ENCODE results near the gene CCDC137.

DNA sequence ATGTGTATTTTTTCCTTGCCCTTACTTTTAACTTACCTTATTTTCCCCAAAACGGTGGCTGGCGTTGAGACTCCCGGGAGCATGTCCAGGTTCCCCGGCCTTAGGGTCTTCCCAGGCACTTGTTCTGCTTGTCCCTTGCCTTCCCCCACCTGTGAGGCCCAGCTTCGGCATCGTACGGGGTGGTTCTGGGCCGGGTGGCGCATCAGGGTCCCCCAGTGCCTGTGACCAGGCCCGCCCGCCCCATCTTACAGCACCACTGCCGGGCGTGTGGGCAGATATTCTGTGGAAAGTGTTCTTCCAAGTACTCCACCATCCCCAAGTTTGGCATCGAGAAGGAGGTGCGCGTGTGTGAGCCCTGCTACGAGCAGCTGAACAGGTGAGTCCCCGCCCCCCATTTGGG lies 24.7 kb downstream of the CCDC137 start:
- TF ChIP-seq, protein P1, sequence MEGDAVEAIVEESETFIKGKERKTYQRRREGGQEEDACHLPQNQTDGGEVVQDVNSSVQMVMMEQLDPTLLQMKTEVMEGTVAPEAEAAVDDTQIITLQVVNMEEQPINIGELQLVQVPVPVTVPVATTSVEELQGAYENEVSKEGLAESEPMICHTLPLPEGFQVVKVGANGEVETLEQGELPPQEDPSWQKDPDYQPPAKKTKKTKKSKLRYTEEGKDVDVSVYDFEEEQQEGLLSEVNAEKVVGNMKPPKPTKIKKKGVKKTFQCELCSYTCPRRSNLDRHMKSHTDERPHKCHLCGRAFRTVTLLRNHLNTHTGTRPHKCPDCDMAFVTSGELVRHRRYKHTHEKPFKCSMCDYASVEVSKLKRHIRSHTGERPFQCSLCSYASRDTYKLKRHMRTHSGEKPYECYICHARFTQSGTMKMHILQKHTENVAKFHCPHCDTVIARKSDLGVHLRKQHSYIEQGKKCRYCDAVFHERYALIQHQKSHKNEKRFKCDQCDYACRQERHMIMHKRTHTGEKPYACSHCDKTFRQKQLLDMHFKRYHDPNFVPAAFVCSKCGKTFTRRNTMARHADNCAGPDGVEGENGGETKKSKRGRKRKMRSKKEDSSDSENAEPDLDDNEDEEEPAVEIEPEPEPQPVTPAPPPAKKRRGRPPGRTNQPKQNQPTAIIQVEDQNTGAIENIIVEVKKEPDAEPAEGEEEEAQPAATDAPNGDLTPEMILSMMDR (IDR thresholded peaks at IDR 0.05): no peak
- TF ChIP-seq EZH2phosphoT487 (IDR thresholded peaks at IDR 0.05): no peak

Measured in neural progenitor cell (in vitro differentiated cells).